GM10266 (cell line): ENCODE results near the gene CRIP2.

Source experiments
- DNase-seq: peaks from one replicate; pipeline ENCODE4 v3.0.0; 2012; ENCODE audit errors: extremely low spot score
- TF ChIP-seq, protein P1 (sequence below): IDR thresholded peaks from 2 replicates; pipeline ENCODE4 v1.5.1; 2012; ENCODE audit warnings: mild to moderate bottlenecking, low read depth; ENCODE audit not compliant: control insufficient read depth, insufficient read depth; ENCODE audit errors: missing control alignments

The CRIP2 gene

DNA sequence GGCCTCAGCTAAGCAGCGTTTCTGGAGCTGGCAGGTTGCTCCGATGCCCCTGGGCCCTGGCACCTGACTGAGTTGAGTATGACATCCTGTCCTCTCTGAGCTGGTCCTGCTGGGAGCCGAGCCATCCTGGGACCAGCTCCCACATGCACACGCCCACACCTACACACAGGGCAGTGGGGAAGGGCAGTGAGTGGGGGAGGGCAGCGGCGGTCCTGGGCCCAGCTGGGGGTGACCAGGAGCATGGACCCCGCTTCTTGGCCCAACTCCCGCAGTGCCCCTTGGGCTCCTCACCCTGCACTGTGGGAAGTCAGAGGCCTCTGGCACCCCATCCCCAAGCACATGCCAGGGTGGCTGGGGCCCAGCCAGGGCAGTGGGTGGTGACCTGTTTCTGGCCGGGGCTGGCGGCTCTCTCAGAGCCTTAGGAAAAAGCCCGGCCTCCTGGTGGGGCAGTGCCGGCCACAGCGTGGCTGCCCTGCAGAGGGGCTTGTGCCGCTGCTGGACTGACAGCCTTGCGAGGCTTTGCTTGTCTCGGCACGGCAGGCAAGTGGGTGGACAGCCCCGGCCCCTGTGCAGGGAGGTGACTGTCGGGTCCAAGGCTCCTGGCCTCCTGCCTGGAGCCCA is 5.9 kb upstream of the CRIP2 start:
- TF ChIP-seq, protein P1, sequence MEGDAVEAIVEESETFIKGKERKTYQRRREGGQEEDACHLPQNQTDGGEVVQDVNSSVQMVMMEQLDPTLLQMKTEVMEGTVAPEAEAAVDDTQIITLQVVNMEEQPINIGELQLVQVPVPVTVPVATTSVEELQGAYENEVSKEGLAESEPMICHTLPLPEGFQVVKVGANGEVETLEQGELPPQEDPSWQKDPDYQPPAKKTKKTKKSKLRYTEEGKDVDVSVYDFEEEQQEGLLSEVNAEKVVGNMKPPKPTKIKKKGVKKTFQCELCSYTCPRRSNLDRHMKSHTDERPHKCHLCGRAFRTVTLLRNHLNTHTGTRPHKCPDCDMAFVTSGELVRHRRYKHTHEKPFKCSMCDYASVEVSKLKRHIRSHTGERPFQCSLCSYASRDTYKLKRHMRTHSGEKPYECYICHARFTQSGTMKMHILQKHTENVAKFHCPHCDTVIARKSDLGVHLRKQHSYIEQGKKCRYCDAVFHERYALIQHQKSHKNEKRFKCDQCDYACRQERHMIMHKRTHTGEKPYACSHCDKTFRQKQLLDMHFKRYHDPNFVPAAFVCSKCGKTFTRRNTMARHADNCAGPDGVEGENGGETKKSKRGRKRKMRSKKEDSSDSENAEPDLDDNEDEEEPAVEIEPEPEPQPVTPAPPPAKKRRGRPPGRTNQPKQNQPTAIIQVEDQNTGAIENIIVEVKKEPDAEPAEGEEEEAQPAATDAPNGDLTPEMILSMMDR = no peak

DNA sequence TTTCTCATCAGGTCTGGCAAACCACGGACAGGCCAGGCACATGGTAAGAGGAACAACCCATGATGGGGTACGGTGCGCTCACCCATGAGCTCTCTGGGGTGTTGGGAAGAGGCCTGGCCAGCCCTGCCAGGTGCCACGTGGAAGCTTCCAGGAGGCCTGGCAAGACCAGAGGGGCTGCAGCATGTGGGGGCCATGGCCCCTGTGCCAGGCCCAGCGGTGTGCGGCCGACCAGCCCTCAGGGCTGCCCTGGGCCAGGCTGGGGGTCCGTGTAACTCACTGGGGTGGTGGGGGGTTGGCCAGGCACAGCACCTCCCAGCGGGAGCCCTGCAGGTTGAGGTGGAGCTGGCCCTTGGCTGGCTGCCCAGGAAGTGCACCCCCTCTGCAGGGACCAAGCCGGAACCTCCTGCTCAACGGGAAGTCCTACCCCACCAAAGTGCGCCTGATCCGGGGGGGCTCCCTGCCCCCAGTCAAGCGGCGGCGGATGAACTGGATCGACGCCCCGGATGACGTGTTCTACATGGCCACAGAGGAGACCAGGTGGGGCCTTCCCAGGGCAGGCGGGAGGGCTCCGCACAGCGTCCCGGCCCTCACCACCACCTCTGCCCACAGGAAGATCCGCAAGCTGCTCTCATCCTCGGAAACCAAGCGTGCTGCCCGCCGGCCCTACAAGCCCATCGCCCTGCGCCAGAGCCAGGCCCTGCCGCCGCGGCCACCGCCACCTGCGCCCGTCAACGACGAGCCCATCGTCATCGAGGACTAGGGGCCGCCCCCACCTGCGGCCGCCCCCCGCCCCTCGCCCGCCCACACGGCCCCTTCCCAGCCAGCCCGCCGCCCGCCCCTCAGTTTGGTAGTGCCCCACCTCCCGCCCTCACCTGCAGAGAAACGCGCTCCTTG is 4.9 kb upstream of the CRIP2 start:
- DNase-seq = no peak
- TF ChIP-seq, protein P1 = no peak

More for the DNA sequence above, 5.9 kb upstream of the CRIP2 start:
- no peak for DNase-seq

DNA sequence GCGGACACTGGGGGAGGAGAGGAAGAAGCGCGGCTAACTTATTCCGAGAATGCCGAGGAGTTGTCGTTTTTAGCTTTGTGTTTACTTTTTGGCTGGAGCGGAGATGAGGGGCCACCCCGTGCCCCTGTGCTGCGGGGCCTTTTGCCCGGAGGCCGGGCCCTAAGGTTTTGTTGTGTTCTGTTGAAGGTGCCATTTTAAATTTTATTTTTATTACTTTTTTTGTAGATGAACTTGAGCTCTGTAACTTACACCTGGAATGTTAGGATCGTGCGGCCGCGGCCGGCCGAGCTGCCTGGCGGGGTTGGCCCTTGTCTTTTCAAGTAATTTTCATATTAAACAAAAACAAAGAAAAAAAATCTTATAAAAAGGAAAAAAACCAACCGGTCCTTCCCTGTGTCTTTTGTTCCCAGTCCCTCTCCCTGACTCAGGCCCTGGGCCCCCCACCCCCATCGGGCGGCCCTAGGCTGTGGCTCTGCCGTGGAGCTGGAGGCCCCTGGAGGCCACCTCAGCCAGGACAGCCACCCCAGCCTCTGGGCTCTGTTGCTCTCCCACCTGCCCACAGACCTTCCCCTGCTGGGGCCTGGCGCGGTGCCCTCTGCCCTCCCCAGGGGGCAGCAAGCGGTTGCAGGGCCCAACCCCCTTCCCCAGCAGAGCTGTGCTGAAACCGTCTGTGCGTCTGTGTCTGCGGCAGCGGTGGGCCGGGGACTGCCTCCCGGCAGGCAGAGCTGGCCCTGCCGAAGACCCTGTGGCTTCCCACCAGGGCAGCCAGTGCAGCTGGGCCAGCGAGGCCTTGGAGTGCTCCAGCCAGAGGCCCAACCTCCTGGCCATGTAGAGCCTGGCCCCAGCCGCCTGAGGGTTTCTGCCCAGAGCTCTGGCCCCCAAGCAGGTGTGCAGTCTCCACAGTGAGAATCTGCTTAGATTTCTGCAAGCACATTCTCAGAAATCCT is 4.0 kb upstream of the CRIP2 start:
- no peak for DNase-seq
- TF ChIP-seq, protein P1 = no peak

DNA sequence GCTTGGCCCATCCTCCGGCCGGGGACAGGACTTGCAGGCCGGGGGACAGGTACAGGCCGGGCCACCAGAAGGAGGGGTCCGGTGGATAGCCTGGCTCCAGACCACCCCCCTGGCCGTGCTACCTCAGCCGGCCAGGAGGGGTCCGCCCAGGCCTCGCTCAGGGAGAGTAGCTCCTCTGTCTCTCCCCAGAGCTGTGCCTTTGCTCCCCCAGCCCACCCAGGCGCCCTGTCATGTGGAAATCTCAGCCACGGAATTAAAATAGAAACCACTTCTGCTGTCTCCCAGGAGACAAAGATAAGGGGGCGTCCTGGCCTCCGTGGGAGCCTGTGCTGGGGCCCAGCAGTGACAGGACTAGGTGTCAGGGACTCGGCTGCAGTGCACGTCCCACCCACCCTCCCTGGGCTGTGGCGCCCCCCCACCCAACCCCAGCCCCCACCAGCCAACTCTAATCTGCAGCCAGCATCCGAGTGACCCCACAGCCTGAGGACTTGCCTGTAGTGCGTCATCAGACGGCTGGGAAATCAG is 3.3 kb upstream of the CRIP2 start:
- TF ChIP-seq, protein P1 = no peak
- DNase-seq = no peak

DNA sequence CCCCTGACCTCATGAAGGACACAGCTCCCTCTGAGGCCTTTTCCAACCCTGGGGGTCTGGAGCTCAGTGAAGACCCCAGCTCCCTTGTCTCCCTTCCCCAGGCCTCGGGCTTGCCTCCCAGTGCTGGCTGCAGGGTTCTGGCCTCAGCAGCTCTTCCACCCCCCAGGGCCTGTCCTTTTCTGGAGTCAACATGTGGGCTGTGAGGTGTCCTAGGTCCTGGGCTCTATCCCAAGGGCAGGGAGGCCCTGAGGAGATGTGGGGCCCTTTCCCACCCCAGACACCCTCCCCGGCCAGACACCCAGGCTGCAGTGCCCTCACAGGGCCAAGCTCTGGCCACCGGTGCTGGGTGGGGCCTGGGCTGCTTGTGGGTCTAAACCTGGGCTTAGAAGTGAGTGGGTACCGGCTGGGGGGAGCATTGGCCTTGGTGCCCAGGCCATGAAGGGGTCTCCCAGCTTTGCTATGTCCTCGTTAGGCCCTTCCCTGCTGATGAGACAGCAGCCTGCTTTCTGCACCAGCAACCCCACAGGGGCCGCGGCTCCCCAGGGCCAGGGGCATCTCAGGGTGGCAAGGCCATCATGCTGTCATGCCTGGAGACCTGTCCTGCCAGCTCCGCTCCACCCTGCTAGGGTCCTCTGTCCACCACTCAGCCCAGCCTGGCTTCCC is 2.7 kb upstream of the CRIP2 start:
- TF ChIP-seq, protein P1 = no peak

DNA sequence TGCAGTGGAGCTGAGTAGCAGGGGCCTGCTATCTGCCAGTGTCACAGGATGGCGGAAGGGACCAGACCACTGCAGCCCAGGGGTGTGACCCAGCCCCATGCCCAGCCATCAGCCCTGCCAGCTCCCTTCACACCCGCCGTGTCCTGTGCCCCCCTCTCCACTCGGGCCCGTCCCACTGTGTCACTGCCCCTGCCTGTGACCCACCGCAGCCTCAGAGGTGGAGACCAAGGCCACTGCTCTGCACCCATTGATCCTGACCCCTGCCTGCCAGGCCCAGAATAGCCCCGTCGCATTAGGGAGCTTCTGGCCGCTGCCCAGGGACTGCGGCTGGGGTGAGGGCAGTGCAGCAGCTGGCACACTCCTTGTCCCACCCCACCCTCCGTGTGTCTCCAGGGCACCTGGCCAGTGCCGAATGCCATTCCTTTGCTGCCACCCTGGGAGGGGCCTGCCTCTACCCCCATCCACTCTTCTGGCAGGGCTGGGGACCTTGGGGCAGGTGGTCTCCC is 2.1 kb upstream of the CRIP2 start:
- TF ChIP-seq, protein P1 = no peak
- no peak for DNase-seq

More for the DNA sequence above, 2.7 kb upstream of the CRIP2 start:
- DNase-seq = no peak
